Measurements from ENCODE around the gene UGGT1.

Gene UGGT1

DNA sequence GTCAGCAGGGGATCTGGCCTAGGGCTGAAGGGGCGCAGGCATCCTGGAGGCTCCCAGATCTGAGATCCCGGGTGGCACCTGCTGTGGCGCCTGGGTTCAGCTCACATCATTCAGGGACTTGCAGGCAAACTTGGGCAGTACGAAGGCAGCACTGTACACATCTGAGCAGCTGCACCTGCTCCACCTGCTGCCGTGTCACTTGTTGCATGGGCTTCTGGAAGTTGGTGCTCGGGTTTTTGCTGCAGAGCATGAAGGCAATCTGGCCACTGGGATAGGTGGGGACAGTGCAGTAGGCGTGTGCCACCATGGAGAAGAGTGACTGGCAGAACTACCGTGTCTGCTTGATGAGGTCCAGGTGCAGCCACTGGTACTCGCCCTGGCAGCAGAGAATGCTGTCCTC lies 48.6 kb downstream of the UGGT1 start:
- TF ChIP-seq, protein P1, sequence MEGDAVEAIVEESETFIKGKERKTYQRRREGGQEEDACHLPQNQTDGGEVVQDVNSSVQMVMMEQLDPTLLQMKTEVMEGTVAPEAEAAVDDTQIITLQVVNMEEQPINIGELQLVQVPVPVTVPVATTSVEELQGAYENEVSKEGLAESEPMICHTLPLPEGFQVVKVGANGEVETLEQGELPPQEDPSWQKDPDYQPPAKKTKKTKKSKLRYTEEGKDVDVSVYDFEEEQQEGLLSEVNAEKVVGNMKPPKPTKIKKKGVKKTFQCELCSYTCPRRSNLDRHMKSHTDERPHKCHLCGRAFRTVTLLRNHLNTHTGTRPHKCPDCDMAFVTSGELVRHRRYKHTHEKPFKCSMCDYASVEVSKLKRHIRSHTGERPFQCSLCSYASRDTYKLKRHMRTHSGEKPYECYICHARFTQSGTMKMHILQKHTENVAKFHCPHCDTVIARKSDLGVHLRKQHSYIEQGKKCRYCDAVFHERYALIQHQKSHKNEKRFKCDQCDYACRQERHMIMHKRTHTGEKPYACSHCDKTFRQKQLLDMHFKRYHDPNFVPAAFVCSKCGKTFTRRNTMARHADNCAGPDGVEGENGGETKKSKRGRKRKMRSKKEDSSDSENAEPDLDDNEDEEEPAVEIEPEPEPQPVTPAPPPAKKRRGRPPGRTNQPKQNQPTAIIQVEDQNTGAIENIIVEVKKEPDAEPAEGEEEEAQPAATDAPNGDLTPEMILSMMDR (IDR thresholded peaks at IDR 0.05; ENCODE audit: borderline replicate concordance, insufficient read depth, low read depth, low read length), result no peak
- H3K4me3 ChIP-seq (ENCODE audit: low read depth, low read length), result no peak overlapping the region

DNA sequence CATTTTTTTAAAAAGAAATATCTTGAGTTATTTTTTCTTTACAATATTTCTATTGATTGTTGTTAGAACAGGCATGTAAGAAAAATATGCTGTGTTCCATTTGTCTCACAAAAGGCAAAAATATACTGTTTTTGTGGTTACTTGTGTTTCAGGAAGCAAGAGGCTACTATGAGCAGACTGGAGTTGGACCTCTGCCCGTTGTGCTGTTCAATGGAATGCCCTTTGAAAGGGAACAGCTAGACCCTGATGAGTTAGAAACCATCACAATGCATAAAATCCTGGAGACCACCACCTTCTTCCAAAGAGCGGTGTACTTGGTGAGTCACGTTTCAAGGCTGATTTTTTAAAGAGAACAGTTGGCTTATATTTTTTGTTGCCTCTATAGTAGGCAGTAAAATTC lies 54.7 kb downstream of the UGGT1 start:
- TF ChIP-seq, protein P1 (IDR thresholded peaks at IDR 0.05; ENCODE audit: borderline replicate concordance, insufficient read depth, low read depth, low read length), result no peak
- no peak overlapping the region for H3K4me3 ChIP-seq (ENCODE audit: low read depth, low read length)

DNA sequence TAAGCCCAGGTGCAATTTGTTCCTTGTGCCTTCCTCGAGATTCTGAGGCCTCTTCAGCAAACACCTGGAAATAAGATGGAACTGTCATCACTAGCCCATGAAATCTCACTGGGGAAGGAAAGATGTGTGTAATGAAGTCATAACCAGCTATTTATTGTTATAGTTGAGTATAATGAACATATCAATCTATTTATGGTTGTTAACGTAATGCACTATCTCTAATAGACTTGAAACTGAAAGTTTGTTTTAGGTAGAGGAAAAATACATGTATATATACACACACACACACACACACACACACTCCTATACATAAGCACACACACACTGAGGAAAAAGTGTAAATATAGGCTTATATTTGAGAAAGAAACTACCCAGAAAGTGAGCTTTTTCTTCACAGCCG lies 62.8 kb downstream of the UGGT1 start:
- H3K4me3 ChIP-seq (ENCODE audit: low read depth, low read length), result no peak overlapping the region
- TF ChIP-seq, protein P1 (IDR thresholded peaks at IDR 0.05; ENCODE audit: borderline replicate concordance, insufficient read depth, low read depth, low read length), result no peak

DNA sequence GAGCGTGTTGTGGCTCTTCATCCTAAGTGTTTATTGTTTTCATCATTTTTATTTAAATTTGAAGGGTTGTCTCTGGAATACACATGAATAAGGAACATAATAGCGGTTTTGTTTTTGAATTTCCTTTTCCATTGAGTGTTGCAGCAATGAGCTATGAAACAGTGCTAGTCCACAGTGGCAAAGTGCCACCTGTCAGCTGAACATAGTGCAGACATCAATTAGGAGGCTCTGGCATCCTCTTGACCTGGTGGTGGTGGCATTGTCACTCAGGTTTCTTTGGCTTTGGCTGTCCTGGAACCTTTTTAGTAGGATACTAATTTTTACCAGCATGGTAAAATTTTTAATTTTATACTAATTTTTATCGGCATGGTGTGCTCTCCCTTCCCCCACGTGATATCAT lies 63.2 kb downstream of the UGGT1 start:
- TF ChIP-seq, protein P1 (IDR thresholded peaks at IDR 0.05; ENCODE audit: borderline replicate concordance, insufficient read depth, low read depth, low read length), result no peak
- no peak overlapping the region for H3K4me3 ChIP-seq (ENCODE audit: low read depth, low read length)

DNA sequence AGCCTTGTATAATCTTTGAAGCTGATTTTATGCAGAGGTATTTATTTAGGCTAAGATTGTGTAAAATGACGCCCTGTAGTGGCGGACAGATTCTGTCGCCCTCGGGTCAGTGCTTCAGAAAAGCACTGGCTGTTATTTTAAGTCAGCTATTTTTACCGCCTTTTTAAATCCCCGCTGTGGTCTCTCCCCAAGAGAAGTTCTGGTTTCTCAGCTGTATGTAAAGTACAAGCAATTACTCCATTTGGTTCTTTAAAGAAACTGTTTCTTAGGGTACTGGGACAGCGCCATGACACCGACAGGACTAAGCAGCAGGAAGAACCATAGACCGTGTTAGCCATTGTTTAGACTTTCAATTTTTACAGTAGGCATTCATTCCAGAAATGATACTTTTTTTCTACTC lies 65.0 kb downstream of the UGGT1 start:
- TF ChIP-seq, protein P1 (IDR thresholded peaks at IDR 0.05; ENCODE audit: borderline replicate concordance, insufficient read depth, low read depth, low read length), result no peak
- H3K4me3 ChIP-seq (ENCODE audit: low read depth, low read length), result no peak overlapping the region

DNA sequence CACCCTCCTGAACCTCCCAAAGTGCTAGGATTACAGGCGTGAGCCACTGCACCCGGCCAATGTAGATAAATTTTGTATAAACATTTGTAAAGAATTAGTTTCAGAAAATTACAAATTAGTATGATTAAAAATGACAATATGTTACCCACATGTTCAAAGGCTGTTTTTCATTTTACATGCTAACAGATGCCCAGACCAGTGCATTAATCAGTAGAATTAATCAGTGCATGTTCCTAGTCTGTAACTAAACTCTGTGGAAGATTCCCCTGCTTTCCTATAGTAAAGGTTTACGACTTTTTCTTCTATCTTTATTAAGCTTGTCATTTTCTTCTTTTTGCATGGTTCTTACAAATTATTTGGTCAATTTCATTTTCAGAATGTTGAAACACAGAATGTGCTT lies 65.8 kb downstream of the UGGT1 start:
- TF ChIP-seq, protein P1 (IDR thresholded peaks at IDR 0.05; ENCODE audit: borderline replicate concordance, insufficient read depth, low read depth, low read length), result no peak

DNA sequence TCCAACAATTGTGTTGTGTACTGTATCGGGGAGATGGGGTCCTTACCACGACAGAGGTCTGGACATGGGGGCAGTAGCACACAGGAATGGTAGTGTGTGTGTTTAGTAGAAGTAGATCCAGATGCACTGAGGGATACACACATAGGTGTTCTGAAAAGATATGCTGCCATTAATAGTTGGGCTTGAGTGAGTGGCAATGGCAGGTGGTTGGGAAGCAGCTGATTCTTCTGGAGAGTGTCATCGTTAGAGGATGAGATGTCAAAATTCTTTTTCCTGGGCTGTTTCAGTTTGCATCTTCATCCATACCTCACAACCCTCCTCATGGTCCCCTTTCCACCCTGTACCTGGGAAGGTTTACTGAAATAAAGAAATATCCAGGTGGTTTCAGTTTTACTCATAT lies 66.6 kb downstream of the UGGT1 start:
- H3K4me3 ChIP-seq (ENCODE audit: low read depth, low read length), result no peak overlapping the region
- TF ChIP-seq, protein P1 (IDR thresholded peaks at IDR 0.05; ENCODE audit: borderline replicate concordance, insufficient read depth, low read depth, low read length), result no peak

More for the DNA sequence above, 65.8 kb downstream of the UGGT1 start:
- no peak overlapping the region for H3K4me3 ChIP-seq (ENCODE audit: low read depth, low read length)

All from GM12875 (cell line).